ENCODE measurements around the gene CCL2. TPM values are rescaled to one million over a fixed set of nuclear protein-coding genes. Genes with fewer than 3 reads are reported as not detected.

Gene CCL2
- total RNA-seq, 2 experiments from 2014 or later = not detected

DNA sequence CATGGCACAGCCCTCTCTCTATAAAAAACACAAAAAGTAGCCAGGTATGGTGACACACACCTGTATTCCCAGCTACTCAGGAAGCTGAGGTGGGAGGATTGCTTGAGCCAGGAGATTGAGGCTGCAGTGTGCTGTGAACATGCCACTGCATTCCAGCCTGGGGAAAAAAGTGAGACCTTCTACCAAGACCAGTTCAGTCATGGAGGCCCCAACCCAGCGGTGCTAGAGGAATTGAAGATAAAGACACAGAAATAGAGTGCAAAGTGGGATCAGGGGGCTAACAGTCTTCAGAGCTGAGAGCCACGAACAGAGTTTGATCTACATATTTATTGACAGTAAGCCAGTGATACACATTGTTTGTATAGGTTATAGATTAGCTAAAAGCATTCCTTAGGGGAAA is 48.5 kb downstream of the CCL2 start:
- ChIA-PET POLR2A (no interaction called here), CTCF (no interaction called here)
- H3K4me1 Mint-ChIP-seq = no peaks in the 10 kb centered on the region
- intact Hi-C loops (cut with DNase I, micrococcal nuclease) = no loop called here
- ATAC-seq (no peak), DNase-seq (no peak)
- H3K9me3 Mint-ChIP-seq (ENCODE audit: low read depth) = no peaks in the 10 kb centered on the region
- H3K27ac Mint-ChIP-seq = no peak overlapping the region
- no peak overlapping the region for H3K4me3 Mint-ChIP-seq
- H3K27me3 Mint-ChIP-seq = peaks cover 18% of the 10 kb centered on the region
- no peaks in the 10 kb centered on the region for H3K36me3 Mint-ChIP-seq (ENCODE audit: low read depth)

DNA sequence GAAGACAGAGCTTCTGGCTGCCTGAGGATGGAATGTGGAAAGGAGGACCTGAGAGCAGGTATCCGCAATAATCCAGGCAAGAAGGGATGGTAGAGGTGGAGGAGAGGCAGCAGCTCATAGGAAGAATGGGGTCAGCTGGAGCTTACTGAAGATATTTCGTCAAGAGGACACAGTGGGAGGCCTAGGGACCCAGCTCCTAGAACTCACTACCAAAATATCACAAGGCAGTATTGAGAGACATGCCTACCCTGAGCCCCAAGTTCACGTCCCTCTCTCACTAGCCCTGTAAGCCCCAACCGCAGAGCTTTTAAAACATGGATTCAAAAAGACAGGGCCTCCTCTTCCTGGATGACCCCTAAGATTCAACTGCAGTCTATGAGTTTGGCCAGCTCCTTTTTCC is 50.0 kb downstream of the CCL2 start:
- Mint-ChIP-seq H3K27me3 (peaks cover 17% of the 10 kb centered on the region), H3K4me3 (no peak overlapping the region), H3K36me3 (ENCODE audit: low read depth) (no peaks in the 10 kb centered on the region), H3K27ac (no peak overlapping the region), H3K9me3 (ENCODE audit: low read depth) (no peaks in the 10 kb centered on the region), H3K4me1 (no peaks in the 10 kb centered on the region)
- ChIA-PET CTCF (interaction anchor here (0.7 kb wide), 1 partner anchor 23 kb away, joined by 3 read pairs; no protein-coding TSS in a partner anchor), POLR2A (no interaction called here)
- DNase-seq (no peak), ATAC-seq (no peak)
- intact Hi-C loops (cut with DNase I, micrococcal nuclease) = no loop called here

DNA sequence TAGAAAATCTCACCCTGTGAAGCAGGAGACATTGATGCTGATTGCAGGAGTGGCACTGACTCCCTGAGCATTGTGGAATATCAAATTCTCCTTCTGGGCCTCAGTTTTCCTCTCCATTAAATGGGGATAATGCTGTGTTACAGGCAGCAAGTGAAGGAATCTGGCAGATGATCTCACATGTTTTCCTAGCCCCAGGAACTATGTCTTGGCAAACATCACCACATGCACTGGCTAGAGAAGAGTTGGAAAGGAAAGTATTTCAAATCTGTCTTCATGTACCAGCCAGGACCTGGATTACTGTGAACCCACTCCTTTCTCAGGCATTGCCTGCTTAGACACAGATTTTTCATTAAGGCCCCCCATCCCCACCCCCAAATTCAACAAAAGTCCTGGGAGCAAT is 50.5 kb downstream of the CCL2 start:
- Mint-ChIP-seq H3K4me3 (no peak overlapping the region), H3K27me3 (peaks cover 17% of the 10 kb centered on the region), H3K9me3 (ENCODE audit: low read depth) (no peaks in the 10 kb centered on the region), H3K36me3 (ENCODE audit: low read depth) (no peaks in the 10 kb centered on the region), H3K27ac (no peak overlapping the region), H3K4me1 (no peaks in the 10 kb centered on the region)
- ATAC-seq (no peak), DNase-seq (no peak)
- intact Hi-C loops (cut with DNase I, micrococcal nuclease) = no loop called here
- POLR2A ChIA-PET = no interaction called here
- CTCF ChIA-PET = no interaction called here

DNA sequence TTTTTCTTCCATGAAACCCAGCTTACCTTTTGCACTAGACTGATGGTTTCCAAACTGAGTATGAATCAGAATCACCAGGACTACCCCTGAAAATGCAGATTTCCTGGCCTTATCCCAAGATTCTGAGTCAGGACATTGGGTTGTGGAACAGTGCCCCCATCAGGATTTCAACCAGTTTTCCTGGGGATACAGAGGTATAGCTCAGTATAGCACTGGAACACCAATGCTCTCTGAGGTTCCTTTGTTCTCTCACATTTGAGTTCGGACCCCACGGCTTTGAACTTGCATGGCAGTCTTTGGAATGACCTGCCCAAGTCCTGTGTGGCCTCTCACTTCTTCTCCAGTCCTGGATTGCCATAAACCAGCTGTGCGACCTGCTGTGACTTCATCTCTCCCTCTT is 51.4 kb downstream of the CCL2 start:
- no peaks in the 10 kb centered on the region for H3K36me3 Mint-ChIP-seq (ENCODE audit: low read depth)
- POLR2A ChIA-PET = no interaction called here
- intact Hi-C loops (cut with DNase I, micrococcal nuclease) = no loop called here
- no peak for ATAC-seq
- H3K4me3 Mint-ChIP-seq = no peak overlapping the region
- CTCF ChIA-PET = interaction anchor here (0.8 kb wide), 1 partner anchor 12 kb away, joined by 3 read pairs; no protein-coding TSS in a partner anchor
- no peak for DNase-seq
- peaks cover 17% of the 10 kb centered on the region for H3K27me3 Mint-ChIP-seq
- H3K9me3 Mint-ChIP-seq (ENCODE audit: low read depth) = no peaks in the 10 kb centered on the region
- H3K27ac Mint-ChIP-seq = no peak overlapping the region
- no peaks in the 10 kb centered on the region for H3K4me1 Mint-ChIP-seq

Other genes with a start within 250 kb of the CCL2 start
- not detected for gene CCL7, start 14.9 kb downstream of the CCL2 start, total RNA-seq
- gene CCL11, start 30.5 kb downstream of the CCL2 start, total RNA-seq = not detected
- not detected for gene CCL8, start 64.2 kb downstream of the CCL2 start, total RNA-seq
- gene CCL13, start 101.2 kb downstream of the CCL2 start, total RNA-seq = not detected
- gene CCL1, start 107.9 kb downstream of the CCL2 start, total RNA-seq = under 1 TPM in 1 of 2 experiments, not detected in 1; 0.32 TPM